IMR-90 (cell line): Measurements from ENCODE around the gene GRIA3. TPM values are rescaled to one million over a fixed set of nuclear protein-coding genes. Genes with fewer than 3 reads are reported as not detected.

Source experiments
- ATAC-seq: fragments of 200-7000 bp; cut with Tn5 transposase; 2 replicates; pipeline ENCODE4 v1.9.1; 2020; ENCODE audit warnings: low read depth, mild to moderate bottlenecking, moderate library complexity
- BruUV-seq: library from RNA; stranded (reverse); fragments of 400-500 nt; replicated peaks from 2 replicates; lab custom pipeline; 2021; lab: Mats Ljungman, UMichigan
- CTCF ChIA-PET: fragments of 300-600 bp; formaldehyde crosslinking; extraction: SDS; loops from one replicate; lab custom pipeline; 2021; ENCODE audit warnings: antibody characterized with exemption; lab: Yijun Ruan, JAX
- POLR2A ChIA-PET: fragments of 300-600 bp; sonication (Branson Sonifier 250); formaldehyde crosslinking; loops from one replicate; lab custom pipeline; 2022; ENCODE audit warnings: antibody characterized with exemption; ENCODE audit not compliant: unreplicated experiment; lab: Charles Lee
- DNase-seq: peaks from one replicate; pipeline ENCODE4 v3.0.0; 2013
- H2AFZ ChIP-seq: replicated peaks from 2 replicates; pipeline ENCODE3; 2013; ENCODE audit warnings: low read length, mild to moderate bottlenecking; ENCODE audit not compliant: poor library complexity
- H2AK5ac ChIP-seq: 2 replicates; pipeline ENCODE4 v1.6.1; 2013; ENCODE audit warnings: low read depth, low read length, inconsistent platforms
- H2AK9ac ChIP-seq: replicated peaks from 2 replicates; pipeline ENCODE3; 2013; ENCODE audit warnings: mild to moderate bottlenecking, low read depth, low read length, moderate library complexity; ENCODE audit not compliant: poor library complexity
- H2BK120ac ChIP-seq: 2 replicates; pipeline ENCODE4 v1.6.1; 2013; ENCODE audit warnings: low read depth, low read length, inconsistent platforms
- H2BK15ac ChIP-seq: 3 replicates; pipeline ENCODE4 v1.6.1; 2013; ENCODE audit warnings: low read depth, low read length, inconsistent platforms
- H2BK20ac ChIP-seq: 2 replicates; pipeline ENCODE4 v1.6.1; 2013; ENCODE audit warnings: low read depth, mild to moderate bottlenecking, inconsistent platforms, low read length, moderate library complexity
- H2BK5ac ChIP-seq: 2 replicates; pipeline ENCODE4 v1.6.1; 2013; ENCODE audit warnings: mild to moderate bottlenecking, low read depth, low read length, inconsistent platforms; ENCODE audit not compliant: poor library complexity, severe bottlenecking
- H3K14ac ChIP-seq: replicated peaks from 2 replicates; pipeline ENCODE4 v1.6.1; 2013; ENCODE audit warnings: low read depth, low read length, inconsistent platforms
- H3K18ac ChIP-seq: 2 replicates; pipeline ENCODE4 v1.6.1; 2013; ENCODE audit warnings: low read depth, low read length, control low read depth
- H3K23ac ChIP-seq: 2 replicates; pipeline ENCODE4 v1.6.1; 2013; ENCODE audit warnings: low read depth, low read length, inconsistent platforms
- H3K27ac ChIP-seq: 2 replicates; pipeline ENCODE4 v1.5.1; 2013; ENCODE audit warnings: mild to moderate bottlenecking, control low read depth, low read length; ENCODE audit not compliant: insufficient read depth
- H3K27me3 ChIP-seq: 2 replicates; pipeline ENCODE4 v1.6.1; 2013; ENCODE audit warnings: low read length; ENCODE audit not compliant: control insufficient read depth, insufficient read depth
- H3K36me3 ChIP-seq: 2 replicates; pipeline ENCODE4 v1.6.1; 2013; ENCODE audit warnings: low read length, mixed read lengths; ENCODE audit not compliant: control insufficient read depth, insufficient read depth
- H3K4ac ChIP-seq: 2 replicates; pipeline ENCODE4 v1.6.1; 2013; ENCODE audit warnings: low read depth, low read length, inconsistent platforms
- H3K4me1 ChIP-seq: 2 replicates; pipeline ENCODE4 v1.6.1; 2013; ENCODE audit warnings: low read length, mixed read lengths; ENCODE audit not compliant: control insufficient read depth, insufficient read depth
- H3K4me2 ChIP-seq: 2 replicates; pipeline ENCODE4 v1.6.1; 2013; ENCODE audit warnings: low read depth, mild to moderate bottlenecking, control low read depth, low read length, moderate library complexity
- H3K4me3 ChIP-seq: 2 replicates; pipeline ENCODE4 v1.5.1; 2013; ENCODE audit warnings: low read depth, mild to moderate bottlenecking, control low read depth, low read length, moderate library complexity; ENCODE audit not compliant: insufficient read depth
- H3K56ac ChIP-seq: 2 replicates; pipeline ENCODE4 v1.6.1; 2013; ENCODE audit warnings: low read length, inconsistent platforms; ENCODE audit not compliant: insufficient read depth; ENCODE audit errors: extremely low read depth
- H3K79me1 ChIP-seq, 2 experiments: 2 replicates each; pipeline ENCODE4 v1.6.1; 2013; ENCODE audit warnings: low read length in 2 of 2, inconsistent platforms in 1 of 2, low read depth in 1 of 2
- H3K9ac ChIP-seq: 2 replicates; pipeline ENCODE4 v1.6.1; 2013; ENCODE audit warnings: low read depth, low read length, control low read depth
- H3K9me1 ChIP-seq: 2 replicates; pipeline ENCODE4 v1.6.1; 2013; ENCODE audit warnings: low read length, inconsistent platforms; ENCODE audit not compliant: insufficient read depth
- H3K9me3 ChIP-seq: 2 replicates; pipeline ENCODE4 v1.6.1; 2013; ENCODE audit warnings: low read length; ENCODE audit not compliant: control insufficient read depth, insufficient read depth
- H4K20me1 ChIP-seq: 2 replicates; pipeline ENCODE4 v1.6.1; 2013; ENCODE audit warnings: low read length, inconsistent platforms; ENCODE audit not compliant: insufficient read depth
- H4K5ac ChIP-seq: 2 replicates; pipeline ENCODE4 v1.6.1; 2013; ENCODE audit warnings: mild to moderate bottlenecking, low read depth, low read length, control low read depth
- H4K8ac ChIP-seq, 2 experiments: 2 replicates each; pipeline ENCODE4 v1.6.1; 2013; ENCODE audit warnings: low read depth in 2 of 2, low read length in 2 of 2, control low read depth in 1 of 2, inconsistent platforms in 1 of 2
- H4K91ac ChIP-seq: 2 replicates; pipeline ENCODE4 v1.6.1; 2013; ENCODE audit warnings: low read depth, low read length, inconsistent platforms; ENCODE audit not compliant: insufficient read depth
- BHLHE40 ChIP-seq: fragments of 150-350 bp; IDR thresholded peaks from 2 replicates; pipeline ENCODE4 v1.6.1; 2016; ENCODE audit warnings: mild to moderate bottlenecking, low read depth, low read length
- CEBPB ChIP-seq: IDR thresholded peaks from 2 replicates; pipeline ENCODE4 v1.6.1; 2012; ENCODE audit warnings: low read depth, low read length, improper control_type of control experiment
- CHD1 ChIP-seq: IDR thresholded peaks from 2 replicates; pipeline ENCODE4 v1.6.1; 2012; ENCODE audit warnings: low read depth, low read length, improper control_type of control experiment
- FOS ChIP-seq: fragments of 150-350 bp; IDR thresholded peaks from 2 replicates; pipeline ENCODE4 v1.6.1; 2016; ENCODE audit warnings: low read depth, low read length
- MAFK ChIP-seq: IDR thresholded peaks from 2 replicates; pipeline ENCODE4 v1.6.1; 2012; ENCODE audit warnings: low read depth, low read length, improper control_type of control experiment
- MAZ ChIP-seq: IDR thresholded peaks from 2 replicates; pipeline ENCODE4 v1.6.1; 2012; ENCODE audit warnings: low read depth, mild to moderate bottlenecking, low read length, improper control_type of control experiment, moderate library complexity, borderline replicate concordance
- MXI1 ChIP-seq: IDR thresholded peaks from 2 replicates; pipeline ENCODE4 v1.6.1; 2012; ENCODE audit warnings: low read depth, mild to moderate bottlenecking, low read length, moderate library complexity, borderline replicate concordance
- NFE2L2 ChIP-seq: fragments of 150-350 bp; IDR thresholded peaks from 2 replicates; pipeline ENCODE4 v1.6.1; 2016; ENCODE audit warnings: low read depth, mild to moderate bottlenecking, low read length
- POLR2A ChIP-seq: IDR thresholded peaks from 2 replicates; pipeline ENCODE4 v1.6.1; 2012; ENCODE audit warnings: mild to moderate bottlenecking, low read depth, low read length
- RAD21 ChIP-seq: IDR thresholded peaks from 2 replicates; pipeline ENCODE4 v1.6.1; 2012; ENCODE audit warnings: low read length, improper control_type of control experiment
- RCOR1 ChIP-seq: IDR thresholded peaks from 2 replicates; pipeline ENCODE4 v1.6.1; 2012; ENCODE audit warnings: mild to moderate bottlenecking, low read length, improper control_type of control experiment; ENCODE audit not compliant: insufficient replicate concordance
- RFX5 ChIP-seq: IDR thresholded peaks from 2 replicates; pipeline ENCODE4 v1.8.0; 2012; ENCODE audit warnings: low read depth, mild to moderate bottlenecking, low read length, moderate library complexity
- SMC3 ChIP-seq: fragments of 150-350 bp; IDR thresholded peaks from 2 replicates; pipeline ENCODE4 v1.6.1; 2016; ENCODE audit warnings: low read depth, mild to moderate bottlenecking, antibody characterized with exemption, low read length, moderate library complexity
- WGBS, 2 experiments: methylation state at CpG; one replicate each; pipeline versions ENCODE4 v1.1.5 to v1.1.7; 2013; ENCODE audit warnings: missing lambda C conversion rate in 2 of 2; ENCODE audit not compliant: insufficient read length in 1 of 2; ENCODE audit errors: extremely low coverage in 2 of 2; 5-methylcytosine and 5-hydroxymethylcytosine counted together
- dilution Hi-C: fragments of 300-500 bp; cut with HindIII; formaldehyde crosslinking; loops from one replicate; pipeline ENCODE4 v1.14.3; 2018; ENCODE audit warnings: low sequenced_read_pairs; ENCODE audit not compliant: unreplicated experiment
- in situ Hi-C: fragments of 300-500 bp; cut with MboI; formaldehyde crosslinking; loops from 3 replicates; pipeline ENCODE4 v1.14.3; 2019; ENCODE audit warnings: low sequenced_read_pairs, inconsistent platforms, mixed read lengths
- intact Hi-C: fragments of 100-400 bp; cut with micrococcal nuclease; formaldehyde crosslinking; loops from 2 replicates; pipeline ENCODE4 v1.10.0; 2022
- polyA plus RNA-seq, 3 experiments: library from polyadenylated mRNA; depleted of rRNA; stranded (reverse); fragments of >200 nt; gene quantifications; 2 replicates each; pipeline ENCODE4 v1.2.3, GENCODE V29; 2012; ENCODE audit warnings: low replicate concordance in 1 of 3
- total RNA-seq: library from RNA; depleted of rRNA; stranded (reverse); fragments of >200 nt; gene quantifications from 2 replicates; pipeline ENCODE4 v1.2.3, GENCODE V29; 2012
- TF ChIP-seq, protein P1 (sequence below): fragments of 150-350 bp; IDR thresholded peaks from 2 replicates; pipeline ENCODE4 v1.6.1; 2017; ENCODE audit warnings: mild to moderate bottlenecking, antibody characterized with exemption, low read length, low read depth
- TF ChIP-seq, protein P2 (sequence below): conservative IDR thresholded peaks from 2 replicates; pipeline ENCODE4 v1.5.1; 2012; ENCODE audit warnings: mild to moderate bottlenecking, low read depth, low read length, improper control_type of control experiment
- TF ChIP-seq, protein P3 (sequence below): fragments of 150-350 bp; IDR thresholded peaks from 2 replicates; pipeline ENCODE4 v1.6.1; 2016; ENCODE audit warnings: low read depth, mild to moderate bottlenecking, low read length, moderate library complexity, borderline replicate concordance

GRIA3 gene
- total and polyA plus RNA-seq, 2 of the 4 experiments (the other 2 are of a cell fraction), result not detected

DNA sequence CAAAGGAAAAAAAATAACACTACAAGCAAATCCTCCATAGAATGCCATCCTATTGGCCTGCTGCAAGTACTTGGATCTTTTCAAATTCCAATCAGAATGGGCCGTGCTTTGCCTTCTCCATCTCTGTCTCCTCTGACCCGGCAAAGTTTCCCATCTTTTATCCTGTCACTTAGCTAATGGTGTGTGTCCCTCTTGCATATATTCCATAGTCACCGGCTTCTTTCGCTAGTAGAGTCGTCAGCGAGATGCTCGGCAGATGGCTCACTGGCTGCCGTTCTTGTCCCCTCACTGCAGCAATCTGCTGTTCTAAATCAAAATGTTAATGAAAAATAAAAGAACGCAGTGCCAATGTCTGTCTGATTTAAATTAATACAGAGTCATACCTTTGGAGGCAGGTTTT is 22.1 kb downstream of the GRIA3 start:
- no peak overlapping the region for H4K91ac ChIP-seq
- no peak overlapping the region for H3K27ac ChIP-seq
- TF ChIP-seq MAFK (no peak), FOS (no peak), NFE2L2 (no peak), RCOR1 (no peak), CHD1 (no peak), POLR2A (no peak), SMC3 (no peak), BHLHE40 (no peak), MAZ (no peak), MXI1 (no peak), RAD21 (no peak), CEBPB (no peak), RFX5 (no peak)
- TF ChIP-seq, protein P1, sequence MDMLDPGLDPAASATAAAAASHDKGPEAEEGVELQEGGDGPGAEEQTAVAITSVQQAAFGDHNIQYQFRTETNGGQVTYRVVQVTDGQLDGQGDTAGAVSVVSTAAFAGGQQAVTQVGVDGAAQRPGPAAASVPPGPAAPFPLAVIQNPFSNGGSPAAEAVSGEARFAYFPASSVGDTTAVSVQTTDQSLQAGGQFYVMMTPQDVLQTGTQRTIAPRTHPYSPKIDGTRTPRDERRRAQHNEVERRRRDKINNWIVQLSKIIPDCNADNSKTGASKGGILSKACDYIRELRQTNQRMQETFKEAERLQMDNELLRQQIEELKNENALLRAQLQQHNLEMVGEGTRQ, result no peak
- TF ChIP-seq, protein P2, sequence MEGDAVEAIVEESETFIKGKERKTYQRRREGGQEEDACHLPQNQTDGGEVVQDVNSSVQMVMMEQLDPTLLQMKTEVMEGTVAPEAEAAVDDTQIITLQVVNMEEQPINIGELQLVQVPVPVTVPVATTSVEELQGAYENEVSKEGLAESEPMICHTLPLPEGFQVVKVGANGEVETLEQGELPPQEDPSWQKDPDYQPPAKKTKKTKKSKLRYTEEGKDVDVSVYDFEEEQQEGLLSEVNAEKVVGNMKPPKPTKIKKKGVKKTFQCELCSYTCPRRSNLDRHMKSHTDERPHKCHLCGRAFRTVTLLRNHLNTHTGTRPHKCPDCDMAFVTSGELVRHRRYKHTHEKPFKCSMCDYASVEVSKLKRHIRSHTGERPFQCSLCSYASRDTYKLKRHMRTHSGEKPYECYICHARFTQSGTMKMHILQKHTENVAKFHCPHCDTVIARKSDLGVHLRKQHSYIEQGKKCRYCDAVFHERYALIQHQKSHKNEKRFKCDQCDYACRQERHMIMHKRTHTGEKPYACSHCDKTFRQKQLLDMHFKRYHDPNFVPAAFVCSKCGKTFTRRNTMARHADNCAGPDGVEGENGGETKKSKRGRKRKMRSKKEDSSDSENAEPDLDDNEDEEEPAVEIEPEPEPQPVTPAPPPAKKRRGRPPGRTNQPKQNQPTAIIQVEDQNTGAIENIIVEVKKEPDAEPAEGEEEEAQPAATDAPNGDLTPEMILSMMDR, result no peak
- TF ChIP-seq, protein P3, sequence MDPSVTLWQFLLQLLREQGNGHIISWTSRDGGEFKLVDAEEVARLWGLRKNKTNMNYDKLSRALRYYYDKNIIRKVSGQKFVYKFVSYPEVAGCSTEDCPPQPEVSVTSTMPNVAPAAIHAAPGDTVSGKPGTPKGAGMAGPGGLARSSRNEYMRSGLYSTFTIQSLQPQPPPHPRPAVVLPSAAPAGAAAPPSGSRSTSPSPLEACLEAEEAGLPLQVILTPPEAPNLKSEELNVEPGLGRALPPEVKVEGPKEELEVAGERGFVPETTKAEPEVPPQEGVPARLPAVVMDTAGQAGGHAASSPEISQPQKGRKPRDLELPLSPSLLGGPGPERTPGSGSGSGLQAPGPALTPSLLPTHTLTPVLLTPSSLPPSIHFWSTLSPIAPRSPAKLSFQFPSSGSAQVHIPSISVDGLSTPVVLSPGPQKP, result no peak
- H3K56ac ChIP-seq, result no peak overlapping the region
- H2AK5ac ChIP-seq, result no peak overlapping the region
- no peak overlapping the region for H2AFZ ChIP-seq
- H3K79me1 ChIP-seq, result no peaks in the 10 kb centered on the region
- no peak overlapping the region for H2AK9ac ChIP-seq
- DNase-seq (no peak), ATAC-seq (no peak)
- no peak overlapping the region for H3K14ac ChIP-seq
- POLR2A ChIA-PET, result no interaction called here
- H3K4me3 ChIP-seq, result no peak overlapping the region
- CTCF ChIA-PET, result no interaction called here
- no peak overlapping the region for H3K9ac ChIP-seq
- no peak overlapping the region for H2BK120ac ChIP-seq
- H4K20me1 ChIP-seq, result no peaks in the 10 kb centered on the region
- no peaks in the 10 kb centered on the region for H3K4me1 ChIP-seq
- in situ Hi-C loops, result no loop called here
- dilution Hi-C loops, result no loop called here
- no peaks in the 10 kb centered on the region for H3K9me3 ChIP-seq
- H3K23ac ChIP-seq, result no peak overlapping the region
- H3K27me3 ChIP-seq, result no peaks in the 10 kb centered on the region
- BruUV-seq, result no TSS peak
- H3K4me2 ChIP-seq, result no peak overlapping the region
- no peak overlapping the region for H4K8ac ChIP-seq
- no CpG with 5 or more reads among the region's 9 CpGs for WGBS, 2 experiments
- no peak overlapping the region for H2BK20ac ChIP-seq
- H3K4ac ChIP-seq, result no peak overlapping the region
- no peak overlapping the region for H2BK5ac ChIP-seq
- no peaks in the 10 kb centered on the region for H3K9me1 ChIP-seq
- H4K5ac ChIP-seq, result no peak overlapping the region
- intact Hi-C loops, result no loop called here
- no peaks in the 10 kb centered on the region for H3K36me3 ChIP-seq
- no peak overlapping the region for H3K18ac ChIP-seq
- H2BK15ac ChIP-seq, result no peak overlapping the region
